Activated CD8-positive, alpha-beta T cell treated with anti-CD3 and anti-CD28 coated beads, Interleukin-2, amount 10 ng/mL, durations not matched to agents 7 days and 5 days (primary cell): ENCODE measurements around the gene LRP10. TPM values are rescaled to one million over a fixed set of nuclear protein-coding genes. Genes with fewer than 3 reads are reported as not detected.
A peak's percentile ranks its signal among the peaks of the same experiment; 100 is the strongest.

Experiments
- ATAC-seq: fragments of 150-1000 bp; cut with Tn5 transposase; one replicate; pipeline ENCODE4 v1.10.0; 2021; ENCODE audit warnings: moderate library complexity
- CTCF ChIA-PET: fragments of 350-600 bp; sonication (Branson Sonifier 250); formaldehyde crosslinking; loops from one replicate; lab custom pipeline; 2021; ENCODE audit warnings: antibody characterized with exemption; lab: Charles Lee
- POLR2A ChIA-PET: fragments of 350-600 bp; sonication (Branson Sonifier 250); formaldehyde crosslinking; loops from one replicate; lab custom pipeline; 2021; ENCODE audit warnings: antibody characterized with exemption; lab: Charles Lee
- DNase-seq: peaks from one replicate; pipeline ENCODE4 v3.0.0-alpha.2; 2020
- H3K27ac Mint-ChIP-seq: one replicate; pipeline ENCODE4 v1.8.0; 2021; ENCODE audit warnings: mild to moderate bottlenecking, mixed read lengths
- H3K27me3 Mint-ChIP-seq: one replicate; pipeline ENCODE4 v1.8.0; 2021; ENCODE audit warnings: low read depth, mixed read lengths
- H3K36me3 Mint-ChIP-seq: one replicate; pipeline ENCODE4 v1.8.0; 2021; ENCODE audit warnings: low read depth, mixed read lengths
- H3K4me1 Mint-ChIP-seq: one replicate; pipeline ENCODE4 v1.8.0; 2021; ENCODE audit warnings: low read depth, mixed read lengths
- H3K4me3 Mint-ChIP-seq: one replicate; pipeline ENCODE4 v1.8.0; 2021; ENCODE audit warnings: mild to moderate bottlenecking, mixed read lengths
- H3K9me3 Mint-ChIP-seq: one replicate; pipeline ENCODE4 v1.8.0; 2022; ENCODE audit warnings: mixed read lengths; ENCODE audit not compliant: insufficient read depth
- total RNA-seq, 2 experiments: library from RNA; stranded (reverse); gene quantifications; one replicate each; pipeline ENCODE4 v1.2.3, GENCODE V29; 2021

The LRP10 gene
- total RNA-seq, 2 experiments from 2014 or later, result 37.1 to 40.7 TPM

GRCh38 chr14:22883173-22883976, 11.8 kb downstream of the LRP10 start, which contains the start of gene REM2:
TSS of gene REM2 (plus strand) at chr14:22883222. CDS start at chr14:22883288, 66 bp downstream.
- Mint-ChIP-seq H3K4me3 (no peak within 1 kb of the TSS), H3K36me3 (peaks cover 8% of the 10 kb centered on the region), H3K4me1 (peaks cover 26% of the 10 kb centered on the region), H3K9me3 (no peaks in the 10 kb centered on the region), H3K27ac (no peak within 1 kb of the TSS), H3K27me3 (peaks cover 29% of the 10 kb centered on the region)
- ATAC-seq (no peak), DNase-seq (no peak)
- ChIA-PET CTCF (interaction anchor here (0.9 to 11.0 kb wide), 8 partner anchors 10 to 175 kb away, joined by 3 to 152 read pairs (median 5); partner anchors contain the start of genes CDH24, LRP10 and PRMT5), POLR2A (interaction anchor here (1.4 to 2.8 kb wide), 3 partner anchors 11 to 12 kb away, joined by 3 to 10 read pairs (median 7); no protein-coding TSS in a partner anchor)

GRCh38 chr14:22884076-22884737, 12.7 kb downstream of the LRP10 start:
- peaks cover 3% of the 10 kb centered on the region for H3K36me3 Mint-ChIP-seq
- POLR2A ChIA-PET, result interaction anchor here (1.4 to 2.8 kb wide), 3 partner anchors 11 to 13 kb away, joined by 3 to 10 read pairs (median 7); no protein-coding TSS in a partner anchor
- DNase-seq (no peak), ATAC-seq (no peak)
- CTCF ChIA-PET, result interaction anchor here (1.2 to 11.0 kb wide), 7 partner anchors 11 to 174 kb away, joined by 3 to 152 read pairs (median 6); partner anchors contain the start of genes CDH24 and LRP10
- H3K4me3 Mint-ChIP-seq, result no peak overlapping the region
- no peaks in the 10 kb centered on the region for H3K9me3 Mint-ChIP-seq
- H3K27ac Mint-ChIP-seq, result no peak overlapping the region
- peaks cover 29% of the 10 kb centered on the region for H3K4me1 Mint-ChIP-seq
- peaks cover 29% of the 10 kb centered on the region for H3K27me3 Mint-ChIP-seq

- peaks cover 29% of the 10 kb centered on the region for H3K4me1 Mint-ChIP-seq
- no peak overlapping the region for H3K4me3 Mint-ChIP-seq
- no peaks in the 10 kb centered on the region for H3K9me3 Mint-ChIP-seq
- ChIA-PET CTCF (interaction anchor here (0.7 to 11.0 kb wide), 8 partner anchors 11 to 173 kb away, joined by 3 to 152 read pairs (median 6); partner anchors contain the start of genes CDH24 and LRP10), POLR2A (interaction anchor here (0.6 to 2.8 kb wide), 3 partner anchors 12 to 44 kb away, joined by 3 to 10 read pairs (median 7); partner anchors contain the start of gene PRMT5)
- H3K27me3 Mint-ChIP-seq, result peaks cover 33% of the 10 kb centered on the region
- H3K27ac Mint-ChIP-seq, result no peak overlapping the region
- H3K36me3 Mint-ChIP-seq, result peaks cover 2% of the 10 kb centered on the region
- DNase-seq (no peak), ATAC-seq (no peak)
These were observed 13.4 kb downstream of the LRP10 start for GRCh38 chr14:22884738-22885523.

GRCh38 chr14:22885975-22886374, 14.4 kb downstream of the LRP10 start:
- H3K36me3 Mint-ChIP-seq, result peaks cover 4% of the 10 kb centered on the region
- H3K27ac Mint-ChIP-seq, result peak overlapping the region; percentile 17
- DNase-seq (no peak), ATAC-seq (no peak)
- peak overlapping the region; percentile 42 for H3K4me3 Mint-ChIP-seq
- H3K27me3 Mint-ChIP-seq, result peaks cover 37% of the 10 kb centered on the region
- ChIA-PET POLR2A (interaction anchor here (0.7 to 1.0 kb wide), 3 partner anchors 13 to 34 kb away, joined by 3 to 7 read pairs (median 4); partner anchors contain the start of gene LRP10), CTCF (interaction anchor here (0.7 to 11.0 kb wide), 10 partner anchors 10 to 316 kb away, joined by 3 to 152 read pairs (median 6); partner anchors contain the start of genes ABHD4 and LRP10)
- H3K9me3 Mint-ChIP-seq, result no peaks in the 10 kb centered on the region
- peaks cover 31% of the 10 kb centered on the region for H3K4me1 Mint-ChIP-seq

GRCh38 chr14:22886500-22887259, 15.1 kb downstream of the LRP10 start:
- CTCF ChIA-PET, result interaction anchor here (0.6 to 11.0 kb wide), 13 partner anchors 13 to 317 kb away, joined by 3 to 152 read pairs (median 4); partner anchors contain the start of genes ABHD4, DAD1, HAUS4 and LRP10
- Mint-ChIP-seq H3K9me3 (no peaks in the 10 kb centered on the region), H3K36me3 (peaks cover 4% of the 10 kb centered on the region), H3K4me1 (peaks cover 31% of the 10 kb centered on the region), H3K27ac (peak overlapping the region; percentile 75), H3K27me3 (peaks cover 36% of the 10 kb centered on the region), H3K4me3 (peak overlapping the region; percentile 75)
- peak; percentile 88 for ATAC-seq
- POLR2A ChIA-PET, result interaction anchor here (1.0 kb wide), 2 partner anchors 14 to 15 kb away, joined by 3 to 7 read pairs; partner anchors contain the start of gene LRP10
- DNase-seq, result peak; percentile 78

GRCh38 chr14:22887260-22887989, 15.9 kb downstream of the LRP10 start:
- Mint-ChIP-seq H3K4me1 (peaks cover 31% of the 10 kb centered on the region), H3K36me3 (peaks cover 4% of the 10 kb centered on the region), H3K27ac (peak overlapping the region; percentile 75), H3K27me3 (peaks cover 32% of the 10 kb centered on the region), H3K9me3 (no peaks in the 10 kb centered on the region), H3K4me3 (peak overlapping the region; percentile 75)
- no peak for DNase-seq
- CTCF ChIA-PET, result interaction anchor here (0.9 to 11.0 kb wide), 13 partner anchors 12 to 331 kb away, joined by 3 to 152 read pairs (median 4); partner anchors contain the start of genes ABHD4, DAD1 and LRP10
- POLR2A ChIA-PET, result interaction anchor here (0.7 to 1.2 kb wide), 2 partner anchors 30 to 33 kb away, joined by 3 read pairs; no protein-coding TSS in a partner anchor
- ATAC-seq, result peak; percentile 3

GRCh38 chr14:22887990-22888378, 16.4 kb downstream of the LRP10 start:
- ChIA-PET CTCF (interaction anchor here (1.2 to 11.0 kb wide), 7 partner anchors 14 to 331 kb away, joined by 3 to 152 read pairs (median 5); partner anchors contain the start of gene LRP10), POLR2A (interaction anchor here (0.6 to 1.7 kb wide), 4 partner anchors 15 to 122 kb away, joined by 3 to 5 read pairs (median 3); partner anchors contain the start of gene OXA1L)
- peaks cover 4% of the 10 kb centered on the region for H3K36me3 Mint-ChIP-seq
- H3K4me3 Mint-ChIP-seq, result no peak overlapping the region
- H3K27ac Mint-ChIP-seq, result no peak overlapping the region
- H3K27me3 Mint-ChIP-seq, result peaks cover 29% of the 10 kb centered on the region
- no peaks in the 10 kb centered on the region for H3K9me3 Mint-ChIP-seq
- no peak for DNase-seq
- H3K4me1 Mint-ChIP-seq, result peaks cover 31% of the 10 kb centered on the region
- ATAC-seq, result no peak

GRCh38 chr14:22888662-22889061, 17.1 kb downstream of the LRP10 start:
- ATAC-seq (no peak), DNase-seq (no peak)
- CTCF ChIA-PET, result interaction anchor here (0.7 to 11.0 kb wide), 7 partner anchors 13 to 332 kb away, joined by 3 to 152 read pairs (median 5); partner anchors contain the start of gene LRP10
- no peaks in the 10 kb centered on the region for H3K9me3 Mint-ChIP-seq
- peaks cover 4% of the 10 kb centered on the region for H3K36me3 Mint-ChIP-seq
- no peak overlapping the region for H3K27ac Mint-ChIP-seq
- H3K4me1 Mint-ChIP-seq, result peaks cover 31% of the 10 kb centered on the region
- peaks cover 24% of the 10 kb centered on the region for H3K27me3 Mint-ChIP-seq
- POLR2A ChIA-PET, result interaction anchor here (0.6 to 1.7 kb wide), 3 partner anchors 16 to 122 kb away, joined by 3 to 5 read pairs (median 3); partner anchors contain the start of gene OXA1L
- H3K4me3 Mint-ChIP-seq, result no peak overlapping the region

- Mint-ChIP-seq H3K36me3 (peaks cover 5% of the 10 kb centered on the region), H3K27ac (no peak overlapping the region), H3K27me3 (peaks cover 12% of the 10 kb centered on the region), H3K9me3 (no peaks in the 10 kb centered on the region), H3K4me1 (peaks cover 29% of the 10 kb centered on the region), H3K4me3 (no peak overlapping the region)
- DNase-seq (no peak), ATAC-seq (no peak)
- ChIA-PET CTCF (interaction anchor here (0.9 to 11.0 kb wide), 7 partner anchors 11 to 178 kb away, joined by 3 to 152 read pairs (median 4); partner anchors contain the start of genes LRP10 and PRMT5), POLR2A (interaction anchor here (0.6 to 1.5 kb wide), 4 partner anchors 8 to 225 kb away, joined by 3 to 6 read pairs (median 3); partner anchors contain the start of gene RBM23)
These were observed 18.9 kb downstream of the LRP10 start for GRCh38 chr14:22890416-22890815.
